Measurements from ENCODE around the gene MAPKAPK3. TPM values are rescaled to one million over a fixed set of nuclear protein-coding genes. Genes with fewer than 3 reads are reported as not detected.
A peak's percentile ranks its signal among the peaks of the same experiment; 100 is the strongest.

MAPKAPK3 gene
- total and polyA plus RNA-seq, 7 experiments from 2014 or later, result 26.7 to 196 (median 53.4) TPM

GRCh38 chr3:50588759-50589433, 28.1 kb upstream of the MAPKAPK3 start:
- Mint-ChIP-seq H3K4me3 (peak overlapping the region; percentile 21 to 69 (median 58)), H3K36me3 (peaks cover 0 to 14% (median 0%) of the 10 kb centered on the region in 5 donors)

GRCh38 chr3:50591196-50591741, 25.7 kb upstream of the MAPKAPK3 start:
- peaks cover 57 to 93% (median 80%) of the 10 kb centered on the region in 7 donors for H3K4me1 Mint-ChIP-seq
- Histone ChIP-seq H3K27ac (ENCODE audit: low read depth, low read length) (peak overlapping the region; percentile 73), H3K36me3 (ENCODE audit: control insufficient read depth in 2 of 3, insufficient read depth in 3 of 3, low read length in 3 of 3) (no peaks in the 10 kb centered on the region), H3K9me3 (ENCODE audit: control insufficient read depth in 2 of 3, low read length in 3 of 3) (no peaks in the 10 kb centered on the region), H3K4me1 (ENCODE audit: control insufficient read depth in 2 of 2, insufficient read depth in 2 of 2, low read length in 2 of 2) (peaks cover 42 to 69% of the 10 kb centered on the region in 2 donors), H3K27me3 (ENCODE audit: control insufficient read depth in 2 of 2, insufficient read depth in 2 of 2, low read length in 2 of 2) (no peaks in the 10 kb centered on the region), H3K4me3 (ENCODE audit: low read length) (peak overlapping the region; percentile 18)
- ATAC-seq (no peak), DNase-seq (peak in 1 of 9 donors; percentile 44)
- no peaks in the 10 kb centered on the region for H3K9me3 Mint-ChIP-seq
- ChIA-PET POLR2A (interaction anchor here (0.8 to 11.1 kb wide), 6 partner anchors 13 to 437 kb away, joined by 3 to 410 read pairs (median 40); partner anchors contain the start of genes C3orf18, CISH, HEMK1 and MAPKAPK3), CTCF (interaction anchor here (1.3 to 11.1 kb wide), 7 partner anchors 10 to 61 kb away, joined by 6 to 268 read pairs (median 9); partner anchors contain the start of genes C3orf18, CISH, HEMK1 and MAPKAPK3)
- H3K27ac Mint-ChIP-seq, result peak overlapping the region; percentile 64 to 97 (median 92)
- H3K27me3 Mint-ChIP-seq, result no peaks in the 10 kb centered on the region
- H3K36me3 Mint-ChIP-seq, result peaks cover 0 to 9% (median 0%) of the 10 kb centered on the region in 5 donors
- intact Hi-C loops (cut with micrococcal nuclease), result loop anchor here (1.0 kb wide), 6 partner anchors 10 to 21 kb away; partner anchors contain the start of gene CISH (in 1 of the 2)
- peak overlapping the region; percentile 52 to 80 (median 72) for H3K4me3 Mint-ChIP-seq

More at GRCh38 chr3:50588759-50589433, 28.1 kb upstream of the MAPKAPK3 start:
- ATAC-seq, result no peak
- Histone ChIP-seq H3K4me3 (ENCODE audit: low read length) (no peak overlapping the region), H3K27ac (ENCODE audit: low read depth, low read length) (peak overlapping the region; percentile 62), H3K4me1 (ENCODE audit: control insufficient read depth in 2 of 2, insufficient read depth in 2 of 2, low read length in 2 of 2) (peaks cover 42 to 60% of the 10 kb centered on the region in 2 donors), H3K9me3 (ENCODE audit: control insufficient read depth in 2 of 3, low read length in 3 of 3) (no peaks in the 10 kb centered on the region), H3K36me3 (ENCODE audit: control insufficient read depth in 2 of 3, insufficient read depth in 3 of 3, low read length in 3 of 3) (peaks cover 0 to 9% (median 0%) of the 10 kb centered on the region in 3 experiments), H3K27me3 (ENCODE audit: control insufficient read depth in 2 of 2, insufficient read depth in 2 of 2, low read length in 2 of 2) (no peaks in the 10 kb centered on the region)
- CTCF ChIA-PET, result interaction anchor here (1.3 to 11.1 kb wide), 4 partner anchors 10 to 22 kb away, joined by 5 to 268 read pairs (median 51); partner anchors contain the start of genes C3orf18, CISH, HEMK1 and MAPKAPK3
- intact Hi-C loops (cut with micrococcal nuclease), result no loop called here
- Mint-ChIP-seq H3K4me1 (peaks cover 39 to 90% (median 63%) of the 10 kb centered on the region in 7 donors), H3K27ac (peak overlapping the region; percentile 67 to 95 (median 82)), H3K9me3 (no peaks in the 10 kb centered on the region), H3K27me3 (no peaks in the 10 kb centered on the region)
- POLR2A ChIA-PET, result interaction anchor here (6.3 to 11.1 kb wide), 3 partner anchors 11 to 19 kb away, joined by 78 to 410 read pairs (median 130); partner anchors contain the start of genes C3orf18, CISH, HEMK1 and MAPKAPK3
- no peak for DNase-seq

- Mint-ChIP-seq H3K27me3 (no peaks in the 10 kb centered on the region), H3K4me1 (peaks cover 52 to 83% (median 73%) of the 10 kb centered on the region in 7 donors), H3K36me3 (peaks cover 0 to 9% (median 0%) of the 10 kb centered on the region in 5 donors), H3K9me3 (no peaks in the 10 kb centered on the region), H3K27ac (peak overlapping the region; percentile 80 to 97 (median 93)), H3K4me3 (peak overlapping the region in 7 of 10 donors; percentile 36 to 78 (median 63))
- ATAC-seq, result no peak
- POLR2A ChIA-PET, result interaction anchor here (1.0 to 11.1 kb wide), 5 partner anchors 14 to 433 kb away, joined by 5 to 410 read pairs (median 78); partner anchors contain the start of genes C3orf18, CISH, HEMK1 and MAPKAPK3
- peak overlapping the region; percentile 73 for H3K27ac ChIP-seq (ENCODE audit: low read depth, low read length)
- no peaks in the 10 kb centered on the region for H3K27me3 ChIP-seq (ENCODE audit: control insufficient read depth in 2 of 2, insufficient read depth in 2 of 2, low read length in 2 of 2)
- no peak overlapping the region for H3K4me3 ChIP-seq (ENCODE audit: low read length)
- intact Hi-C loops (cut with micrococcal nuclease), result no loop called here
- DNase-seq, result no peak
- no peaks in the 10 kb centered on the region for H3K36me3 ChIP-seq (ENCODE audit: control insufficient read depth in 2 of 3, insufficient read depth in 3 of 3, low read length in 3 of 3)
- CTCF ChIA-PET, result interaction anchor here (0.8 to 11.1 kb wide), 6 partner anchors 9 to 57 kb away, joined by 3 to 268 read pairs (median 16); partner anchors contain the start of genes C3orf18, CISH, HEMK1 and MAPKAPK3
- H3K4me1 ChIP-seq (ENCODE audit: control insufficient read depth in 2 of 2, insufficient read depth in 2 of 2, low read length in 2 of 2), result peaks cover 39 to 64% of the 10 kb centered on the region in 2 donors
- H3K9me3 ChIP-seq (ENCODE audit: control insufficient read depth in 2 of 3, low read length in 3 of 3), result no peaks in the 10 kb centered on the region
Observed at GRCh38 chr3:50592568-50592967, 24.4 kb upstream of the MAPKAPK3 start.

- Mint-ChIP-seq H3K4me1 (peaks cover 43 to 79% (median 66%) of the 10 kb centered on the region in 7 donors), H3K27me3 (no peaks in the 10 kb centered on the region), H3K27ac (peak overlapping the region in 7 of 9 donors; percentile 36 to 97 (median 56)), H3K4me3 (peak overlapping the region in 2 of 10 donors; percentile 35 to 68), H3K9me3 (no peaks in the 10 kb centered on the region), H3K36me3 (peaks cover 0 to 16% (median 0%) of the 10 kb centered on the region in 5 donors)
- intact Hi-C loops (cut with micrococcal nuclease), result no loop called here
- no peak for ATAC-seq
- no peak overlapping the region for H3K4me3 ChIP-seq (ENCODE audit: low read length)
- no peaks in the 10 kb centered on the region for H3K27me3 ChIP-seq (ENCODE audit: control insufficient read depth in 2 of 2, insufficient read depth in 2 of 2, low read length in 2 of 2)
- H3K36me3 ChIP-seq (ENCODE audit: control insufficient read depth in 2 of 3, insufficient read depth in 3 of 3, low read length in 3 of 3), result no peaks in the 10 kb centered on the region
- ChIA-PET CTCF (interaction anchor here (0.7 to 11.1 kb wide), 2 partner anchors 17 to 948 kb away, joined by 3 to 268 read pairs; partner anchors contain the start of genes CISH and MAPKAPK3), POLR2A (interaction anchor here (1.0 to 11.1 kb wide), 4 partner anchors 11 to 25 kb away, joined by 4 to 410 read pairs (median 104); partner anchors contain the start of genes C3orf18, CISH, HEMK1 and MAPKAPK3)
- H3K4me1 ChIP-seq (ENCODE audit: control insufficient read depth in 2 of 2, insufficient read depth in 2 of 2, low read length in 2 of 2), result peaks cover 22 to 50% of the 10 kb centered on the region in 2 donors
- no peak for DNase-seq
- H3K9me3 ChIP-seq (ENCODE audit: control insufficient read depth in 2 of 3, low read length in 3 of 3), result no peaks in the 10 kb centered on the region
- H3K27ac ChIP-seq (ENCODE audit: low read depth, low read length), result peak overlapping the region; percentile 27
Observed at GRCh38 chr3:50594253-50594785, 22.6 kb upstream of the MAPKAPK3 start.

- ChIA-PET CTCF (interaction anchor here (1.1 to 2.1 kb wide), 4 partner anchors 8 to 13 kb away, joined by 4 to 7 read pairs (median 6); partner anchors contain the start of gene CISH), POLR2A (interaction anchor here (7.2 to 25.1 kb wide), 3 partner anchors 9 to 26 kb away, joined by 101 to 730 read pairs (median 410); partner anchors contain the start of genes C3orf18, CISH and HEMK1)
- no peaks in the 10 kb centered on the region for H3K27me3 Mint-ChIP-seq
- H3K27me3 ChIP-seq (ENCODE audit: control insufficient read depth in 2 of 2, insufficient read depth in 2 of 2, low read length in 2 of 2), result no peaks in the 10 kb centered on the region
- H3K9me3 ChIP-seq (ENCODE audit: control insufficient read depth in 2 of 3, low read length in 3 of 3), result no peaks in the 10 kb centered on the region
- peak overlapping the region in 6 of 10 donors; percentile 9 to 87 (median 22) for H3K4me3 Mint-ChIP-seq
- peak overlapping the region in 6 of 9 donors; percentile 51 to 94 (median 85) for H3K27ac Mint-ChIP-seq
- no peak for ATAC-seq
- H3K36me3 Mint-ChIP-seq, result peaks cover 0 to 34% (median 3%) of the 10 kb centered on the region in 5 donors
- DNase-seq, result no peak
- H3K36me3 ChIP-seq (ENCODE audit: control insufficient read depth in 2 of 3, insufficient read depth in 3 of 3, low read length in 3 of 3), result peaks cover 0 to 12% (median 1%) of the 10 kb centered on the region in 3 experiments
- intact Hi-C loops (cut with micrococcal nuclease), result no loop called here
- peak overlapping the region; percentile 93 for H3K27ac ChIP-seq (ENCODE audit: low read depth, low read length)
- no peak overlapping the region for H3K4me3 ChIP-seq (ENCODE audit: low read length)
- H3K9me3 Mint-ChIP-seq, result no peaks in the 10 kb centered on the region
- H3K4me1 Mint-ChIP-seq, result peaks cover 60 to 83% (median 73%) of the 10 kb centered on the region in 7 donors
- H3K4me1 ChIP-seq (ENCODE audit: control insufficient read depth in 2 of 2, insufficient read depth in 2 of 2, low read length in 2 of 2), result peaks cover 49 to 58% of the 10 kb centered on the region in 2 donors
Observed at GRCh38 chr3:50599115-50599715, 17.7 kb upstream of the MAPKAPK3 start.

All from naive thymus-derived CD4-positive, alpha-beta T cell (primary cell).